ENCODE data around the gene RILPL2. TPM values are rescaled to one million over a fixed set of nuclear protein-coding genes. Genes with fewer than 3 reads are reported as not detected.
A peak's percentile ranks its signal among the peaks of the same experiment; 100 is the strongest.
"Not testable (repeated sequence)": the region's sequence is repeated elsewhere in the genome, so short reads cannot be mapped to it uniquely, and the experiment has no call there.

RILPL2 gene
- total RNA-seq, 6 experiments from 2014 or later: 1.6 to 2.7 (median 1.8) TPM

GRCh38 chr12:123384994-123385376 is 51.5 kb downstream of the RILPL2 start:
- no peak for DNase-seq
- intact Hi-C loops (cut with DNase I): no loop called here
- Histone ChIP-seq H3K9me3 (no peaks in the 10 kb centered on the region), H3K4me1 (peaks cover 0 to 23% (median 9%) of the 10 kb centered on the region in 4 donors), H3K4me3 (peak overlapping the region in 2 of 3 donors; percentile 56 to 75), H3K27ac (no peak overlapping the region), H3K27me3 (no peaks in the 10 kb centered on the region), H3K36me3 (no peaks in the 10 kb centered on the region)
- TF ChIP-seq CTCF (IDR thresholded peaks at IDR 0.05) (no peak), POLR2A (IDR thresholded peaks at IDR 0.05) (no peak)
- no peak for ATAC-seq
- WGBS (ENCODE audit: insufficient coverage, low coverage, low lambda C conversion rate, missing lambda C conversion rate): 0% methylated on average over 1 of the region's 1 CpG

- Histone ChIP-seq H3K27me3 (no peaks in the 10 kb centered on the region), H3K27ac (peak overlapping the region in 2 of 3 donors; percentile 50 to 60), H3K9me3 (no peaks in the 10 kb centered on the region), H3K4me1 (peaks cover 0 to 22% (median 9%) of the 10 kb centered on the region in 4 donors), H3K4me3 (peak overlapping the region; percentile 56 to 75 (median 64)), H3K36me3 (no peaks in the 10 kb centered on the region)
- TF ChIP-seq POLR2A (IDR thresholded peaks at IDR 0.05): no peak
- TF ChIP-seq CTCF (IDR thresholded peaks at IDR 0.05): no peak
- ATAC-seq (no peak), DNase-seq (peak; percentile 39 to 62 (median 56))
- 0% methylated on average over 7 of the region's 41 CpGs for WGBS (ENCODE audit: insufficient coverage, low coverage, low lambda C conversion rate, missing lambda C conversion rate)
- intact Hi-C loops (cut with DNase I): no loop called here
Observed at GRCh38 chr12:123384318-123384993, 52.0 kb downstream of the RILPL2 start.

- Histone ChIP-seq H3K9me3 (no peaks in the 10 kb centered on the region), H3K36me3 (no peaks in the 10 kb centered on the region), H3K27me3 (no peaks in the 10 kb centered on the region), H3K27ac (no peak overlapping the region), H3K4me3 (peak overlapping the region in 1 of 3 donors; percentile 75), H3K4me1 (peaks cover 0 to 14% (median 5%) of the 10 kb centered on the region in 4 donors)
- whole genome bisulfite sequencing (ENCODE audit: insufficient coverage, low coverage, low lambda C conversion rate, missing lambda C conversion rate): 79% methylated on average over 5 of the region's 14 CpGs
- ATAC-seq: no peak
- TF ChIP-seq POLR2A (IDR thresholded peaks at IDR 0.05) (no peak), CTCF (IDR thresholded peaks at IDR 0.05) (no peak)
- no peak for DNase-seq
- intact Hi-C loops (cut with DNase I): no loop called here
Observed at GRCh38 chr12:123382684-123383083, 53.8 kb downstream of the RILPL2 start.

- TF ChIP-seq POLR2A (IDR thresholded peaks at IDR 0.05): no peak
- H3K9me3 ChIP-seq: no peaks in the 10 kb centered on the region
- peaks cover 0 to 5% (median under 1%) of the 10 kb centered on the region in 4 donors for H3K4me1 ChIP-seq
- DNase-seq (no peak), ATAC-seq (no peak)
- intact Hi-C loops (cut with DNase I): no loop called here
- H3K4me3 ChIP-seq: no peak overlapping the region
- WGBS (ENCODE audit: insufficient coverage, low coverage, low lambda C conversion rate, missing lambda C conversion rate): 96% methylated on average over 3 of the region's 5 CpGs
- H3K36me3 ChIP-seq: no peaks in the 10 kb centered on the region
- H3K27ac ChIP-seq: no peak overlapping the region
- H3K27me3 ChIP-seq: no peaks in the 10 kb centered on the region
Observed at GRCh38 chr12:123379391-123379790, 57.1 kb downstream of the RILPL2 start.

GRCh38 chr12:123372415-123372814 is 64.1 kb downstream of the RILPL2 start:
- H3K27me3 ChIP-seq; H3K4me3 ChIP-seq; H3K36me3 ChIP-seq; intact Hi-C loops (cut with DNase I); DNase-seq; H3K4me1 ChIP-seq; H3K9me3 ChIP-seq; H3K27ac ChIP-seq; ATAC-seq: not testable (repeated sequence)
- 77% methylated on average over 2 of the region's 5 CpGs for WGBS (ENCODE audit: insufficient coverage, low coverage, low lambda C conversion rate, missing lambda C conversion rate)

- ATAC-seq; H3K27ac ChIP-seq; intact Hi-C loops (cut with DNase I); H3K27me3 ChIP-seq; H3K9me3 ChIP-seq; H3K4me3 ChIP-seq; H3K4me1 ChIP-seq; H3K36me3 ChIP-seq: not testable (repeated sequence)
- WGBS (ENCODE audit: insufficient coverage, low coverage, low lambda C conversion rate, missing lambda C conversion rate): 80% methylated on average over 15 of the region's 48 CpGs
- peak in 1 of 3 donors; percentile 27 for DNase-seq
Observed at GRCh38 chr12:123371667-123372368, 64.7 kb downstream of the RILPL2 start.
